Measurements from ENCODE around the gene SLC4A7. TPM values are rescaled to one million over a fixed set of nuclear protein-coding genes. Genes with fewer than 3 reads are reported as not detected.

Gene SLC4A7
- total RNA-seq, 4 donors from 2014 or later, result 7.5 to 19.8 (median 12.8) TPM

DNA sequence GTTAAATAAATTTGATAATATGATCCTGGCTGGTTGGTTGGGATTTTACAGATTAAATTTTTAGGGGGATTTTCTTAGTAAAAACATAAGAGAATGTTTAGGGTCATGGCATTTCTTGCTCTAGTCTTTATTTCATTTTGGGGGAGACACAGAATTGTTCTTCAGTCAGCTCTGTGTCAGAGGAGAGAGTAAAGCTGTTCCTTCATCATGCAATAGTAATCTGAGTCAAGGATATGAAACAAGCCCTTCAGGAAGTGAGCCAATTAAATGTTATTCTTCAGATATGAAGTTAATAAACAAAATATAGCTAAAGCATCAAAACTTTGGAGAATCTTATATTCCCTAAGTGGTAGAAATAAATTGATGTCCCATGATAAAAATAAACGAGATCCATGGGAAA lies 22.9 kb upstream of the SLC4A7 start:
- no peak overlapping the region for H3K4me3 ChIP-seq
- DNase-seq (no peak), ATAC-seq (no peak)
- in situ Hi-C loops (cut with MboI; ENCODE audit: low sequenced_read_pairs in 4 of 4), result no loop called here
- H3K36me3 ChIP-seq, result no peaks in the 10 kb centered on the region
- no peak overlapping the region for H3K27ac ChIP-seq
- no peaks in the 10 kb centered on the region for H3K27me3 ChIP-seq
- TF ChIP-seq, protein P1, sequence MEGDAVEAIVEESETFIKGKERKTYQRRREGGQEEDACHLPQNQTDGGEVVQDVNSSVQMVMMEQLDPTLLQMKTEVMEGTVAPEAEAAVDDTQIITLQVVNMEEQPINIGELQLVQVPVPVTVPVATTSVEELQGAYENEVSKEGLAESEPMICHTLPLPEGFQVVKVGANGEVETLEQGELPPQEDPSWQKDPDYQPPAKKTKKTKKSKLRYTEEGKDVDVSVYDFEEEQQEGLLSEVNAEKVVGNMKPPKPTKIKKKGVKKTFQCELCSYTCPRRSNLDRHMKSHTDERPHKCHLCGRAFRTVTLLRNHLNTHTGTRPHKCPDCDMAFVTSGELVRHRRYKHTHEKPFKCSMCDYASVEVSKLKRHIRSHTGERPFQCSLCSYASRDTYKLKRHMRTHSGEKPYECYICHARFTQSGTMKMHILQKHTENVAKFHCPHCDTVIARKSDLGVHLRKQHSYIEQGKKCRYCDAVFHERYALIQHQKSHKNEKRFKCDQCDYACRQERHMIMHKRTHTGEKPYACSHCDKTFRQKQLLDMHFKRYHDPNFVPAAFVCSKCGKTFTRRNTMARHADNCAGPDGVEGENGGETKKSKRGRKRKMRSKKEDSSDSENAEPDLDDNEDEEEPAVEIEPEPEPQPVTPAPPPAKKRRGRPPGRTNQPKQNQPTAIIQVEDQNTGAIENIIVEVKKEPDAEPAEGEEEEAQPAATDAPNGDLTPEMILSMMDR (IDR thresholded peaks at IDR 0.05 in 4 of 5, conservative IDR thresholded peaks at IDR 0.05 in 1 of 5), result no peak
- TF ChIP-seq POLR2A (IDR thresholded peaks at IDR 0.05), result no peak
- no peaks in the 10 kb centered on the region for H3K9me3 ChIP-seq
- H3K4me1 ChIP-seq, result no peaks in the 10 kb centered on the region
- intact Hi-C loops (cut with DNase I; ENCODE audit: low total_unique reads), result no loop called here

DNA sequence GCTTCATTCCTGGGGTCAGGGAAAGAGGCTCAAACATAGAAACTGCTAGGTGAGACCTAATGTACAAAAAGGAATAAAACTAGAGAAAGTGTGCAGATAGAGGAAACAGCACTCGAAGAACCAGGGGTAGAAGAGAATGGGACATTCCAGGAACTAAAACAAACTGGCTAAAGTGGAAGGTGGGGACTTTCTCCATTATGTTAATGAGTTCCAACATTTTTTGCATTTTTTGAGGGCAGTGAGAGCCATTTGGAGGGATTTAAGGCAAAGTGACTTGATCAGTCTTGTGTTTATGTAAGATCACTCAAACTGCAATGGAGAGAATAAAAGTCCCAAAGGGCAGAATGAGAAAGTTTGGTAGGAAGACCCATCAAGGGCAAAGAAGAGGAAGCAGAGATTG lies 20.6 kb upstream of the SLC4A7 start:
- in situ Hi-C loops (cut with MboI; ENCODE audit: low sequenced_read_pairs in 4 of 4), result no loop called here

DNA sequence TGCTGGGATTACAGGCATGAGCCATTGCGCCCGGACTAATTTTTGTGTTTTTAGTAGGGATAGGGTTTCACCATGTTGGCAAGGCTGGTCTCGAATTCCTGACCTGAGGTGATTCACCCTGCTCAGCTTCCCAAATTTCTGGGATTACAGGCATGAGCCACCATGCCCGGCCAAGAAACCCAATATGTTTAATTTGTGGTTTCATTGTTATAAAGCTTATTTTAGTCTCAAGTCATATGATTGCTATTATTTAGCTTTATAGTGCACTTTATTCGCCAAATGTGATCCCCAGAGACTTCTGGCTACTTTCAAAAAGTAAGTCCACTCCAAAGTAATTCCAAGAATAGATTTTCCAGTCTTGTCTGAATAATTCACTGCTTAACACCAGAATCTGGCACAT lies 19.3 kb upstream of the SLC4A7 start:
- intact Hi-C loops (cut with DNase I; ENCODE audit: low total_unique reads) (no loop called here), in situ Hi-C loops (cut with MboI; ENCODE audit: low sequenced_read_pairs in 4 of 4) (no loop called here)
- Histone ChIP-seq H3K9me3 (no peaks in the 10 kb centered on the region), H3K36me3 (no peaks in the 10 kb centered on the region), H3K27ac (no peak overlapping the region), H3K4me3 (no peak overlapping the region), H3K27me3 (no peaks in the 10 kb centered on the region), H3K4me1 (no peaks in the 10 kb centered on the region)
- ATAC-seq (peak in 1 of 2 donors; percentile 42), DNase-seq (no peak)
- TF ChIP-seq, protein P1 (IDR thresholded peaks at IDR 0.05 in 4 of 5, conservative IDR thresholded peaks at IDR 0.05 in 1 of 5), result no peak
- no peak for TF ChIP-seq POLR2A (IDR thresholded peaks at IDR 0.05)

More for the DNA sequence above, 20.6 kb upstream of the SLC4A7 start:
- H3K4me3 ChIP-seq, result no peak overlapping the region
- H3K4me1 ChIP-seq, result no peaks in the 10 kb centered on the region
- H3K27me3 ChIP-seq, result no peaks in the 10 kb centered on the region
- TF ChIP-seq, protein P1 (IDR thresholded peaks at IDR 0.05 in 4 of 5, conservative IDR thresholded peaks at IDR 0.05 in 1 of 5), result no peak
- TF ChIP-seq POLR2A (IDR thresholded peaks at IDR 0.05), result no peak
- intact Hi-C loops (cut with DNase I; ENCODE audit: low total_unique reads), result no loop called here
- H3K36me3 ChIP-seq, result no peaks in the 10 kb centered on the region
- no peak overlapping the region for H3K27ac ChIP-seq
- no peak for DNase-seq
- ATAC-seq, result no peak
- no peaks in the 10 kb centered on the region for H3K9me3 ChIP-seq

DNA sequence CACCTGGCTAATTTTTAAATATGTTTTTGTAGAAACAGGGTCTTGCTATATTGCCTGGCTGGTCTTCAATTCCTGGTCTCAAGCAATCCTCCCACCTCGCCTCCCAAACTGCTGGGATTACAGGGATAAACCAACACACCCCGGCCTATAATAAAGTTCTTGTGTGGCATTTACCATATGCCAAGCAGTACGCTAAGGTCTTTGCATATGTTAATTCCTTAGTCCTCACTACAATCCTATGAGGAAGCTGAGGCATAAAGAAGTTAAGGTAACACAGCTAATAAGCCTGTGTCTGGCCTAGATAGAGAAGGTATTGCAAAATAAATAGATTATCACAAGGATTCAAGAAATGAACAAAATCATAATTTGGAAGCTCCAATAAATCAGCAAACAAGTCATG lies 17.6 kb upstream of the SLC4A7 start:
- Histone ChIP-seq H3K27ac (no peak overlapping the region), H3K27me3 (no peaks in the 10 kb centered on the region), H3K9me3 (no peaks in the 10 kb centered on the region), H3K4me1 (no peaks in the 10 kb centered on the region), H3K36me3 (no peaks in the 10 kb centered on the region), H3K4me3 (no peak overlapping the region)
- in situ Hi-C loops (cut with MboI; ENCODE audit: low sequenced_read_pairs in 4 of 4) (no loop called here), intact Hi-C loops (cut with DNase I; ENCODE audit: low total_unique reads) (no loop called here)
- DNase-seq, result no peak
- no peak for TF ChIP-seq POLR2A (IDR thresholded peaks at IDR 0.05)
- TF ChIP-seq, protein P1 (IDR thresholded peaks at IDR 0.05 in 4 of 5, conservative IDR thresholded peaks at IDR 0.05 in 1 of 5), result no peak
- no peak for ATAC-seq

DNA sequence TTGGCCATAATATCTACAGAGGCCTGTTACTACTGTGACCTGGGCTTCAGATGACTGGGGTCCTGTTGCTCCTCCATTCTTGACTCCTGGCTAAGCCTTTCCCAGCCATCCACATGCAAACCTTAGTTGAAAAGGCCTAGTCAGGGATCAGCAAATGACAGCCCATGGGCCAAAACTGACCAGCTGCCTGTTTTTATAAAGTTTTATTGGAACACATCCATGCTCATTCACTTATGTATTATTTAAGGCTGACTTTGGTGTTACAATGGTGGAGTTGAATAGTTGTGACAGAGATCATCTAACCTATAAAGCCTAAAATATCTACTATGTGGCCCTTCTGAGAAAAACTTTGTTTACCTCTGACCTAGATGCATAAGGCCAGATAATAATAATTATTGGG lies 16.8 kb upstream of the SLC4A7 start:
- no peaks in the 10 kb centered on the region for H3K27me3 ChIP-seq
- ATAC-seq (no peak), DNase-seq (no peak)
- no peaks in the 10 kb centered on the region for H3K36me3 ChIP-seq
- no peak overlapping the region for H3K4me3 ChIP-seq
- H3K9me3 ChIP-seq, result no peaks in the 10 kb centered on the region
- in situ Hi-C loops (cut with MboI; ENCODE audit: low sequenced_read_pairs in 4 of 4) (no loop called here), intact Hi-C loops (cut with DNase I; ENCODE audit: low total_unique reads) (no loop called here)
- no peaks in the 10 kb centered on the region for H3K4me1 ChIP-seq
- H3K27ac ChIP-seq, result no peak overlapping the region
- TF ChIP-seq, protein P1 (IDR thresholded peaks at IDR 0.05 in 4 of 5, conservative IDR thresholded peaks at IDR 0.05 in 1 of 5), result no peak
- no peak for TF ChIP-seq POLR2A (IDR thresholded peaks at IDR 0.05)

Measured in gastrocnemius medialis (tissue), 4 donors.